H4 (cell line): ENCODE measurements around the gene CD164L2. TPM values are rescaled to one million over a fixed set of nuclear protein-coding genes. Genes with fewer than 3 reads are reported as not detected.
"Not testable (repeated sequence)": the region's sequence is repeated elsewhere in the genome, so short reads cannot be mapped to it uniquely, and the experiment has no call there.

Experiments used
- DNase-seq: peaks from one replicate; pipeline ENCODE4 v3.0.0-alpha.2; 2015; ENCODE audit warnings: low spot score
- total RNA-seq: library from RNA; depleted of rRNA; stranded (reverse); fragments of >200 nt; shearing (Covaris generic); gene quantifications from 2 replicates; pipeline ENCODE4 v1.2.3, GENCODE V29; 2014; rRNA removed

The CD164L2 gene
- total RNA-seq, result not detected in 2 replicates

DNA sequence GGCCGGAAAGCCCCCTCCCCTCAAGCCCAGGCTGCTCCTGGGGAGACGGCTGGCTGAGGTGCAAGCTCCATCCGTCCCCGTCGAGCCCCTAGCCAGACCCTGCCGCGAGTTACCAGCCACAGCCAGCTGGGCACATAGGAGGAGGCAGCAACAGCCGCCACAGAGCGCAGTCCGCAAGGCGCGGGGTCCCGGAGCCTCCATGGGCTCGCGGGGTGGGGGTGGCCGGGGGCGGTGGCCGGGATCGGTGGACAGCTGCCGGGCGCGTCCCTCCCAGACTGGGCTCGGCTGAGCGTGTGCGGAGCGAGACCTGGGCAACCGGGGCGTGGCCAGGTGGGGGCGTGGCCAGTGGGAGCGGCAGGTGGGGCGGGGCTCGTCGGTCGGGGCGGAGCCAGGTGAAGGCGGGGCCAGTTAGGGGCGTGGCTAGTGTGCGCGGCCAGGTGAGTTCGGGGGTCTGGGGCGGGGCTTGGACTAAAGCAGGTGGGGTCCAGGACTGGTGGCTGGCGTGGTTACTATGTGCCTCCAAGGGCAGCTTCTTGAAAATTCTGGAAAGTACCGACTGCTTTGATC is at the start of gene CD164L2:
TSS of gene CD164L2 (minus strand) at position 295 of the 567 bp plus-strand sequence. CDS start at position 201, 94 bp downstream.
- DNase-seq, result no peak

DNA sequence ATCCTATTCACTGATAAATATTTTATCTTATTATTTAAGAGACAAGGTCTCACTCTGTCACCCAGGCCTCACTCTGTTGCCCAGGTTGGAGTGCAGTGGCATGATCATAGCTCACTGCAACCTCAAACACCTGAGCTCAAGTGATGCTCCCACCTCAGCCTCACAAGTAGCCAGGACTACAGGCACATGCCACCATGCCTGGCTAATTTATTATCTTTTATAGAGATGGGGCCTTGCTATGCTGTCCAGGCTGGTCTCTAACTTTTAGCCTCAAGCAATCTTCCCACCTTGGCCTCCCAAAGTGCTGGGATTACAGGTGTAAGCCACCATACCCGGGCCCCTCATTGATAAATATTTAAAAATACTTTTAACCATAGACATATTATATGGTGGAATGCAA is 49.6 kb upstream of the CD164L2 start:
- not testable (repeated sequence) for DNase-seq

DNA sequence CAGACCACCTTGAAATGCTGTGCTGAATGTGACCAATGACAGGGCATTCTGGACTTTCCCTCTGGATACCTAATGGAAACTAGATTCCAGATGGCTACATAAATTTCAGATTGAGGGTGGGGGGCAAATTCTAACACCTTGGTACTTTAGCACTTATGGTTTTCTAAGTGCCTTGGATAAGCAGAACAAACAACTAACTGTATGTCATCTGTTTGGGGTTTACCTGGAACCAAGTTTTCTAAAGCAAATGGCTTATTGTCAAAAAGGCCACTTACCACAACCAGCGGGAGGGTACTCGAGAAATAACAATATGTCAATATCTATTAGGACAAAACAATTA is 48.4 kb upstream of the CD164L2 start:
- DNase-seq, result no peak

DNA sequence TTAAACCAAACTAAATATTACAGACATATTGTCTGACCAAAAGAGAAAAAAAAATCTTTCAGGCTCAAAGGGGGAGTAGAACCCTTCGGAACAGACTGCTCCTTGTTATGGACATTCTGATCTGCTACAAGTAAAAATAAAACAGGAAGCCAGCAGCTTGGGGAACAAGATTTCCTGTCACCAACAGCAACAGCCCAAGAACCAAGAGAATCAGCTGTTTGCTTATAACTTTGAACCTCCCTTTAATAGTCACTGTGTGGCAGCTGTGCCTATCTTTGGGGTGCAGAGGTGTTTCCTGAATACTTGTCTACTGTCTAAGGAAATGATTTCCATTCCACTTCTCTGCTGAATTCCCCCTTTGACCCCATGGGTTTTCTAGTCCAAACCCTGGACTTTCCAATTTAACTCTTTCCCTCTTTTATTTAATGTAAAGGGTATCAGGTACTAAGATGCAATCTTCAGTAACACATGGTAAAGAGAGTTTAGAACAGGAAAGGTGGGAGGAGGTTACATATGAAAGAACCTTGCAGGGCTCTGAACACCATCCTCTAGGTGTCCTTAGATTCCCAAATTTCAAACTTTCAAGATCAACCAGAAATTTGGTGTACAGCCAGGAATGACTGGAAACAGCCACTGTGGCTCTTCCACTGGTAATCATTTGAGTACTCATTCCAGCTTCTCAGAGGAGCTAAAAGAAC is 47.9 kb upstream of the CD164L2 start:
- no peak for DNase-seq

DNA sequence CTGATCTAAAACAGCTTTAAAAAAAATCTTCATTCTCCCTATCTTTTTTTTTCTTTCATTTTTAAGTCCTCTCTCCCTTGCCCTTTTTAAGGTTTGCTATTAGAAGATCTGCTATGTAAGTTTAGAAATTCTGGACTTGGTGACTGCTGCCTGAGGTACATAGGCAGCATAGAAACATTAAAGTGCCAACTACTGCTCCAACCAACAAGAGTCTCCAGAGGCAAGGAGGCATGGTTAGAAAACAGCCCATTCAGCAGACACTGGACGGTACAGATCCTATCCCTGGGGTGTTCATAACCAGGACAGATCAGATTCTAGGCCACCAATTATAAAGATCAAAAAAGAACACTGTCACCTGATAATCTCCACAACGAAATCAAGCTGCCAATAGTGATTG is 45.9 kb upstream of the CD164L2 start:
- DNase-seq, result no peak

DNA sequence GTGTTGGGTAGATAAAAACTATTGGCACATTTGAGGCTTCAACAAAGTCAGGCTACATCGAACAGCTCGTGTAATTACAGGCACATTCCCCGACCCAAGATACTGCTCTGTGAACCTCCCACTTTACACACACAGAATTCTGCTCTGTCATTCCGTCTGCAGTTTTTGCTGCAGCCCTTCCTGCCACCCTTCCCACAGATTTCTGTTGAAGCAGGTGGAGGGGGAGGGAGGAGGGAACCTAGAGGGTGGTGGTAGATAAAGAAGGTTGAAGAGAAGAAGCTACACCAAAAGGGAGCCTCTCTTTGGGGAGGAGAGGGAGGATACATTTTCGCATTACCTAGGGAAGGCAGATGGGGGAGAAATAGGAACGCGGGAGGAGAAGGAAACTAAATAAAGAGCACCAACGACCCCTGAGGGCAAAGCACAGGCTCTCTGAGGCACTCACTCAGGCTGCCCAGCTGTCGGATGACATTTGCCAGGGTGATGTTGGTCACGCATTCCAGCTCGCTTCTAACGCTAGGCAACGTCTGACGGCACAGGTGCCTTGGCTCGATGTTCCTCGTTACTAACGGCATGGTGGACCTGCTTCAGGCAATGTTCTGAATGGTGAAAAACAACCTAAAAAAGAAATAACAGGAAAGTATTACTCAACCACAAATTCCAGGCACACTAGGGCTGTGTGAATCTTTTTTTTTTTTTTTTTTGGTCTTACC is 45.3 kb upstream of the CD164L2 start:
- no peak for DNase-seq

DNA sequence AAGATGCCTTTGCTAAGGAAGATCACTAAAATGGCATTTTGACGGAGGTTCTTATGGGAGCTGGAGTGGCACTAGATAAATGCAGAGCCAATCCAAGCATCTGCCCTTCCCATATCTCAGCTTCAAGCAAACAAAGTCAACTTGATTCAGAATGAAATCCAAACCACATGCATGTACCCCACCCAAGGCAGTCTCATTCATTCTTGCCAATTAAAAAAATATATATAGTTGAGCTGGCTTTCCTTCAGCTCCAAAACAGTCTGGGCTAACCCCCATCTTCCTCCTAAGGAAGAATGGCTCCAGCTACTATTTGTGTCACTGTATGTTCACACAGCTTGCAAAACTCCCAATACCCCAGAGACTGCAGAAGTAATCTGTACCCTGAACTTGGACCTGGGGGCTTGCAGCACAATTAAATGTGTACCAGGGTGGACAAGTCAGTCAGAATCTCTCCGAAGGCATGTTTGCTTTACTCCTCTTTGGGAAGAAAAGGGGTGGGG is 44.7 kb upstream of the CD164L2 start:
- DNase-seq, result no peak

DNA sequence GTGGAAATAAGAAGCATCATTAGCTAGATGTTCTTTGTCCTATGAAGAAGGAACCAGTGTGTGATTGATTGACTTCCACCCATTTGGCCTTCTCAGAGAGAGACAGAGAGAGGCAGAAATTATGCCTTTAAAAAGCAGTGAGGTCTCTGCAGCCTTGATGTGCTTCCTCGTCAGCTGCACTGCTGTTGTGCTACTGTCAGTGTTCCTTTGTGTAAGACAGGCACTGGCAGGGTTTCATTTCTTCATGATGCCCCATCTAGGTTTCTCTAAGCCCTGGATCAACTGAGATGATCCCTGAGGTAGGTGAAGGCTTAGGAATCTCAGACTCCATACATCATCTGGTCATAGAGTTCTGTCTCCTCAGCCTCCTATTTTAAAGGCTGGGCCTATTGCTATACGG is 44.2 kb upstream of the CD164L2 start:
- no peak for DNase-seq

DNA sequence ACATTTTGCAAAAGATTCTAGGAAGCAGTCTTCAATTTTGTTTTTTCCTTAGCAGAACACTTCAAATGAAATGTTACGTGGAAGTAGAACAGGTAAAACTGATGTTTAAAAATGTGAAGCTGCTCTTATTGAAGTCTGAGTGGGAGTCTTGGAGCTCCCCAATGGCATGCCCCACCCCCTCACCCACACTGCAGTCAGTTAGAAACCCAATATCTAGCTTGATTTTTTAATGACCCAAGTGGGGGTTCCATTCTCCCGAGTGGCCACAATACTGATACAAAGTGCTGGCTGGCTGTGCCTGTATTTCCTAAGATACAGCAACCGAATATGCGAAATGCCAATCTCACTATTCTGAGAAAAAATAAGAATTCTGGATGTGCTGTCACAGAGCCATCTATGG is 40.6 kb upstream of the CD164L2 start:
- no peak for DNase-seq

DNA sequence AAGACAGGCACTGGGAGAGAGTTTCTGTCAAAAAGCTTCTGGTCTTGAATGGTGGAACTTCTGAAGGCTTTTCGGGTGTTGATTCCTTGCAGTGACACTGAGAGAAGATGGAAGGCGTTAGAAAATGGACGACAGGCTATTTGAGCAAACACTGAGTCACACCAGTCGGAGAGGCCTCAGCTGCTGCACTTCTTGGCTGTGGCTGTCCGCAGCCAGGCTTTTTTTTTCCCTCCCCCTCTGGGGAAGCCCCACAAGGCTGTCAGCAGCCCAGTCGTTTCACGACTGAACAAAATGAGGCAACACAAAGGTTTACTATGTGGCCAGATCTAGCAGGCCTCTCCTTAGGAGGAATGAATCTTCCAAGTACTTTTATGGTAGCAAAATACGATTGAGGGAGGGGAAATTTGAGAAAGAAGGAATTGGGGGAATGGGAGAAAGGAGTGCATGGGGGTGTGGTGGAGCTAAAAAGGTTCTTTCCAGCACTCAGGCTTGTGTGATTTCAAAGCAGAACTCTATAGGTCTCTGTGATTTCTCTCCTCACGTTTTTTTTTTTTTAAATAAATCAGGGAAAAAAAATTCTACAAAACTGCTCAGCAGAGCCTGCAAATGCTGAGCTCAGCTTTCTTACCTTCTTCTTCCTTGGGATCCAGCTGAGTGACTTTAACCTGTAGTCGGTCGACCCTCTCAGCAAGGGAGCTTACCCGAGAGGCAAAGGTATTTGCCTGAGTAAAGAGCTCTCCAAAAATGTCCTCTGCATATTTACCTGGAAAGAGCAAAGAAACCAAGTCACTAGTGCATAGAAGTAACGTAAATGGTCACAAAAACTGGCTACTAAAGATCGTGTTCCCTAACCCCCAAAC is 35.4 kb upstream of the CD164L2 start:
- DNase-seq, result peak; percentile 25

DNA sequence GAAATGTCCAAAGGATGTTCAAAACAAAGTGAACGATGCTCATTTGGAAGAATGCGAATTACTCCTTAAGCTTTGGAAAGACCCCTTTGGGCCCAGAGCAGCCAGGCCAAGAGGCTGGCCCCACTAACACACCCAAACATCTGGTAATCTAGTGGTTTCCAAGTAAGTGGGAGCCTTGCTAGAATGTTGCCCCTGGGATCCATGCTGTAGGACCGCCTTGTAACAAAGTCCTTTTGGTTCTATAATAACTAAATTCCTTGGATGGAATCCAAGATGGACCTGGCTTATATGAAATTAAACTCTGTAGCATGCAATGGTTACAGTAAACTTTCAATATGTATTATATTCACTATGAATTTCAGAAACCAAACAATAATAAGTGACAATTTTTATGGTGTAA is 34.6 kb upstream of the CD164L2 start:
- DNase-seq, result no peak

DNA sequence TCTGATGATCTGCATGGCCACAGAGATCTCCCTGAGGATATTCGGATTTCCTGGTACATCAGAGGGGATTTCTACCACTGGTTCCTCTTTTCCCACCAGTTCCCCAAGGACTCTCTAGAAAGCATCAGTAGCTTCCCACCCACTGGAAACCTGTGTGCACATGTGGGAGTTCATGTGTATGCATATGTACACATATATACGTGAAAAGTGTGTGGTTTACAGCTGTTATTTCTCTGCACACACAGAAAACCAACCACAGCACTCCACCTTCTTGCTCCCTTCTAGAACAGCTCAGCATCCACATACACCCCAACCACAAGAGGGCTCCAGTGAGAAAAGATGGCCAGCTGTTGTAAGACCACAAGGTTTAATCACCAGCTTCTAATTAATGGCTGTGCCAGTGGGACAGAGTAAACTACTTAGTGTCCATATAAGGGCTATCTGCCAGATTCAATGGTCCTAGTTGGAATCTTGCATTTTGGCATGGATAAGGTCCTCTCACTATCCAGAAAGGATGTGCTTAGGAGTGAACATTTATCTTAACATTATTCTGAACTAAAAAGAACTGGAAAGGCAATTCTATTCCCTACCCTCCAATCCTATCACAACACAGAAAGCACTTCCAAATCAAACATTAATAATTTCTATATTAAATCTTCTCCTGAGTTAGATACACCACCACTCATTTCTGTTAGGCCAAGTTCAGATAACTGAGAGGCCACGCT is 33.4 kb upstream of the CD164L2 start:
- DNase-seq, result peak; percentile 57

DNA sequence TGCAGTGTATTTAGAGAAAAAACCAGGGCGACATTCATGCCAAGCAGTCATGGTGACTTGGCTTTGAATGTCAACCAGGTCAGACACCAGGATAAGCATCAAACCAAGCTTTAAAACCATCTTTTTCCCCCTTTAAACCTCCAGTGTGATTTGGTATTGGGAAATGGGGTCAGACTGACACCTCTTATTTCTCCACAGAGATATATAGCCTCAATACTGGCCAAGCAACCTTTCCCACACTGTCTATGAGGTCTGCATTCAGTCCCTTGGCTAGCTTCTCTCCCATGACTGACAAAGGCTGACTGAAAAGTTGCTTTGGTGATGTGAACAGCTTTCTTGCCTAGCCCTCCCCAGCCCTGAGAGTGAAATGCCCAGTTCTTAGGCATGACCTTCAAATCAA is 31.0 kb upstream of the CD164L2 start:
- no peak for DNase-seq

DNA sequence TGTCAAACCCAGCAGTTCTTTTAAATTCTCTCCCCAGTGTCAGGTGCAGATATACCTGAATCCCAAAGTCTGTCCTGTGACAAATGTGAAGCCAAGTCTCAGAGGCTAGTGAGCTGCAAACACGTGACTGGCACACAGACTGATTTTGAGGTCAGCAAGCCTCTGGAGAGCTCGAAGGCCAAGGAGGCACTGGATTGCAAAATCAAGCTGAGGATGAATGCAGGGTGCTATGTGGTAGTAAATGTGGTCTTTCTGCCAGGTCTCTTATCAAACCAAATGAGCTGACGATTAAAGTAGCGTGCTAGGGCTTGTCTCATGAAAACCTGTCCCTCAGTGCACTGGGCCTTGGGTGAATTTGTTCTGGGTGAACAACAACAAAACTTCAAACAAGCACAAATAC is 29.9 kb upstream of the CD164L2 start:
- DNase-seq, result no peak

DNA sequence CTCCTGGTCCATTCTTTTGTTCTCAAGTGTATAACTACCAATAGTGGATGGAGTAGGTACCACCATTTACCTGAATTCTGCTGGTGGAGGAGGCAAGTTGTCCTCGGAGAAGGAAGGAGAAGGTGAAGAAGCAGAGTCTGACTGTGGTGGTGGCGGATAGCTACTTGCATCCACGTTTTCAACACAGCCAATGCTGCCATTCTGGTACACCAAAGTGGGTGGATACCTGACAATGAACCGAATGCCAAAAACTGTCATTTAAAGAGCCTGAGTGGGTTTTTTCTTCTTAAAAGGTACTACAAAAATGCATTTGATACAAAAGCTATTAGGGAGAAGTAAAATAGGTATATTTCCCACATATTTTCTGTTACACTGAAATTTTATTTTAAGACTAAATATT is 29.4 kb upstream of the CD164L2 start:
- no peak for DNase-seq

DNA sequence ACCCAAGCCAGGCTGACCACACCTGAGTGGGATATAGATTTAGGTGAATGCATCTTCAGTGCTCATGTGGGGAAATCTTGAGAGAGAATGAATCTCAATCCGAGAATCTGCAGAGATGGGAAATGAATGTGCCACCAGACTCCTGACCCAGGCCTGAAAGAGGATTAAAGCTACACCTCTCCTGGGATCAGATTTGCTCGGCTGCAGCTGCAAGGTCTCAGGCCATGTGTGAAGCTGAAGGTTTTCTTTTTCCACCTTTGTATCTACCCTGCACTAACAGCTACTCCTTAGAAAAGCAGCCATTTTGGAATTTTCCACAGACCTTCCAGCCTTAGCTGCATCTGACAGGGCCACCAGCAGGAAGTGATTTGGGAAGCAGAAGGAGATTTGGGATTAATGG is 27.6 kb upstream of the CD164L2 start:
- DNase-seq, result no peak

DNA sequence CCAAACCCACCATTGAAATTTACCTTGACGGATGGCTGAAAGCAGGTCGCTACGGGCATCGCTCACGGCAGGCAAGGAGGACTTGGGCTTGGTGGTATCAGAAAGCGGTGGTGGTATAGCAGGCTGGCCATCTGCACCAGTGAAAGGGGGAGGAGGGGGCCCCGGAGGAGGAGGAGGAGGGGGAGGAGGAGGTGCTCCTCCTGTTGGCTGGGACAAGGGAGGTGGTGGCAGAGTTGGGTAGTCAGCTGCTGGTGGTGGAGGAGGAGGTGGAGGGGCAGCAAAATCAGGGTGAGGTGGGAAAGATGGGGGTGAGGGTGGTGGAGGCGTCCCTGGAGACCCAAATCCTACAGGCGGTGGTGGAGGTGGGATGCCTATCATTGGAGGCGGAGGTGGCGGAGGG is 26.5 kb upstream of the CD164L2 start:
- DNase-seq, result no peak

DNA sequence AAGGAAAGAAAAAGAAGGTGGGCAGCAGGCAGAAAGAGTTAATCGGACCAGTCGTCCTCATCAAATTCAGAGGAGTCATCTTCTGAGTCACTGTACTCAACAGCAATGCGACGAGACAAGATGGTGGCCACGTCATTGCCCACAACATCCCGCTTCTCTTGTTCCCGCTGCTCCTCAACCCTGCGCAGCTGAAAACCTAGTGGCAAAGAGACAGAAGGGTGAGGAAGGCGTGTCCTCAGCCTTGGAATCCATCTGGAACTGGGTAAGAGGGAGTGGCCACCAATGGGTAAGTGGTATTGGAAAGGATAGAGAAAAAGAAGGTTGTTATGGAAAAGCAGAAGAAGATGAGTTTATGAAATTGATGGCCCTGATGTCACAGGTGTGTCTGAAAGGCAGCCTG is 25.0 kb upstream of the CD164L2 start:
- no peak for DNase-seq

DNA sequence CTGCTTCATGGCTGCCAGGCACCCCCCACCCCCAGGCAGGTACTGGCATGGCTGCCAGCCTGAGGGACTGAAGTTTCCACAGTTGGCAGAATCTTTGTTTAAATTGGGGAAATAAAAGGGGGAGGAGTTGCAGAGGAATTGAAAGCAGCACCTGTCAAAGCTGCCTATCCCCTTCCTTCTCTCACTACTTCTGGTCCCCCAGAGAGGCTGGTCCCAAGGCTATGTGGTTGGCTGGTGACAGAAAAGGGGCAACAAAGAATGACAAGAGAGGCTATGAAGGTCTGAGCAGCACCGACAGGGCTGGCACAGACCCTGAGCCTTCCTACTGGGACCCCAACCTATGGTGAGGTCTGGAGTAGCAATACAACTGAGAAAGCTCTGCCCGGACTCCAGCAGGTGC is 23.7 kb upstream of the CD164L2 start:
- not testable (repeated sequence) for DNase-seq

DNA sequence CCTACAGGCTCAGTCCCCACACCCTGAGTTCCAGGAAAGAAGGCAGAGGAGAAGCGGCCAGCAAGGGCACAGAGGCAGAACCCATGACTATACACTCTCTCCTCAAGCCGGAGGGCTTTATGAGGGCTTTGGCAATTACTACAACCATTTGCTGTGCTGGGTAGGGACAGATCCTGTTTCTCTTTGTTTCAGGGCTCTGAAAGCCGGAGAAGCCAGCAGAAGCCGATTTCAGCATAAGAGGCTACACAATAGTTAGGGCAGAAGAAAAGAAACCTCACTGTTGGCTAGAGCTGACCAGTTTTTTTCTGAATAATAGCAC is 23.2 kb upstream of the CD164L2 start:
- DNase-seq, result no peak

DNA sequence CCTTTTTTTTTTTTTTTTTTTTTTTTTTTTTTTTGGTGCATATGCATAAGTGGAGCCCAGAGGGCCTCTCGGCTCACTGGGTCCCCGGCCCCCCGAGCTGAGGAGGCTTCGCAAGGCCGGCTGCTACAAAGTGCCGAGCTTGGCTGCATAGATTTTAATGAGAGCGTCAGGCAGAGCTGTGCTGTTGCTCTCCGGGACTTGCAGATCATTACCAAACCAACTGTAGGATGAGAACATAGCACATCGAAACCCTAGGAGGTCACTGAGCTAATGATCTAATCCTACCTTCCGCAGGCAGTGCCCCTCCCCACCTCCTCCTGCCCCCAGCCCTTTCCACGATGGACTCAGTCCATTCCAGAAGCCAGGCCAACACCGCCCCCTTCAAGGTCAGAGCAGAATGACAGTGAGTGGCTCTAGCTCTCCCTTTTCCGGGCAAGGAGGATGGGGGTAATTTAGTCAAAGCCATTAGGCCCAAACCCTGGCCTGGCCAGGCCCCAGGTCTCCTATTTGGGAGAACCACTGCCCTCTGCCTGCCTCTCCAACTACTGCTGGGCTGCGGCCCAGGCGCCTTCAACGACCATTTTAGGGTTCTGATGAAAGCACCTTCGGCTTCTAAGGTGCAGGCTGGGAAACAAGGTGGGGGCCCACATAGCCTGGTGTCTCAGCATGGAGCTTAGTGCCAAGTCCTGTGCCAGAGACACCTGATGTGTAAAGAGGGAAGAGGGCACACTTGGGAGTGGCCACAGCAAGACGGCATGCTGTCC is 22.6 kb upstream of the CD164L2 start:
- DNase-seq, result not testable (repeated sequence)
